ENCODE data around the gene UTP25.

DNA sequence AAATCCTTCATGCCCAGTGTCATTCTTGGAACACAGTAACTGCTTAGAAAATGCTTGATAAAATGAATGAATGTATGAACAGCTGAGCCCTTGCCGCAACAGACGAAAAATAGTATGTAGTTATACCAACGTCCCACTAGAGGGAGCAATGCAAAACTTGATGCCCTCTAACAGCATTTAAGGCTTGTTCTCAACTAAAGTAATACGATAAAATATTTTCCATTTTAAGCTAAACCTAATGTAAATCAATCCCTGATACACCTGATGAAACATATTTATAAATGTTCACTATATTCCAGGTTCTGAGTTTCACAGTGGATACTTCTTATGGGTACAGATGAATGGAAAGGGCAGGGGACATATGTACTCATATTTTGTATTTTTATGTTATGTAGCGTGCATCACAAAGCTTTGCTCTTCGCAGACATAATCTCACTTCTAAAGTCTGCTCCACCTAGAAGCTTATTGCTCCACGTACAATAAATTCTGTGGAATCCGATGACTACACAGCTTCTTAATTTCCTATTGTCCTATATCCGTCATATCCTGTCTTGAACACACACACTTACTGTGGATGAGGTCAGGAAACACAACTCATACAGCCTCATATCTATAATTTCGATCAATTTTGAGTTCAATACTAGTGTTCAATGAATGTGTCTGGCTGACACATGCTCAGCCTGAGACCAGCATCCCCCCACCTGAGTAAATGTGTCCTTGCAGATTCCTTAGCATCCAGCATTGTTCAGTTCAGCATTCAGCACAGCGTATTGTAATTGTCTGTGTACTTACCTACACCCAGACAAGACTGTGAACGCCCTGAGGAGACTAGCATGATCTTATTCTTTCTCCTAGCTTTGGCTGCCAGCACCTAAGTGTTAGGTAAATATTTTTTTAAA is 4.4 kb upstream of the UTP25 start:
- TF ChIP-seq, protein P1, sequence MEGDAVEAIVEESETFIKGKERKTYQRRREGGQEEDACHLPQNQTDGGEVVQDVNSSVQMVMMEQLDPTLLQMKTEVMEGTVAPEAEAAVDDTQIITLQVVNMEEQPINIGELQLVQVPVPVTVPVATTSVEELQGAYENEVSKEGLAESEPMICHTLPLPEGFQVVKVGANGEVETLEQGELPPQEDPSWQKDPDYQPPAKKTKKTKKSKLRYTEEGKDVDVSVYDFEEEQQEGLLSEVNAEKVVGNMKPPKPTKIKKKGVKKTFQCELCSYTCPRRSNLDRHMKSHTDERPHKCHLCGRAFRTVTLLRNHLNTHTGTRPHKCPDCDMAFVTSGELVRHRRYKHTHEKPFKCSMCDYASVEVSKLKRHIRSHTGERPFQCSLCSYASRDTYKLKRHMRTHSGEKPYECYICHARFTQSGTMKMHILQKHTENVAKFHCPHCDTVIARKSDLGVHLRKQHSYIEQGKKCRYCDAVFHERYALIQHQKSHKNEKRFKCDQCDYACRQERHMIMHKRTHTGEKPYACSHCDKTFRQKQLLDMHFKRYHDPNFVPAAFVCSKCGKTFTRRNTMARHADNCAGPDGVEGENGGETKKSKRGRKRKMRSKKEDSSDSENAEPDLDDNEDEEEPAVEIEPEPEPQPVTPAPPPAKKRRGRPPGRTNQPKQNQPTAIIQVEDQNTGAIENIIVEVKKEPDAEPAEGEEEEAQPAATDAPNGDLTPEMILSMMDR (IDR thresholded peaks at IDR 0.05) = no peak
- TF ChIP-seq POLR2A (IDR thresholded peaks at IDR 0.05) = no peak
